HepG2 (cell line): ENCODE measurements around the gene SHC1. TPM values are rescaled to one million over a fixed set of nuclear protein-coding genes. Genes with fewer than 3 reads are reported as not detected.
A peak's percentile ranks its signal among the peaks of the same experiment; 100 is the strongest.

Experiments
- AFF4 ChIP-seq: sonication (generic); formaldehyde crosslinking; IDR thresholded peaks from 2 replicates; pipeline ENCODE4 v1.4.0; 2020; ENCODE audit warnings: missing genetic modification reagents
- AKAP8 ChIP-seq: sonication (generic); formaldehyde crosslinking; IDR thresholded peaks from 2 replicates; pipeline ENCODE4 v1.5.1; 2020; ENCODE audit warnings: mild to moderate bottlenecking, missing genetic modification reagents
- ARNTL ChIP-seq: sonication (generic); formaldehyde crosslinking; IDR thresholded peaks from 2 replicates; pipeline ENCODE4 v1.4.0; 2020; ENCODE audit warnings: mild to moderate bottlenecking, missing genetic modification reagents
- FIP1L1 ChIP-seq: fragments of 200-400 bp; formaldehyde crosslinking; IDR thresholded peaks from 2 replicates; pipeline ENCODE4 v1.6.1; 2018; ENCODE audit warnings: low read depth, mild to moderate bottlenecking, low read length, moderate library complexity, borderline replicate concordance; ENCODE audit not compliant: insufficient read depth
- IKZF5 ChIP-seq: IDR thresholded peaks from 2 replicates; pipeline ENCODE4 v1.6.1; 2018; ENCODE audit warnings: missing genetic modification reagents, mild to moderate bottlenecking, missing compliant biosample characterization
- KLF13 ChIP-seq: sonication (generic); formaldehyde crosslinking; IDR thresholded peaks from 2 replicates; pipeline ENCODE4 v1.4.0; 2020; ENCODE audit warnings: mild to moderate bottlenecking, missing genetic modification reagents
- NCOA2 ChIP-seq: sonication (generic); formaldehyde crosslinking; IDR thresholded peaks from 2 replicates; pipeline ENCODE4 v1.8.0; 2022; ENCODE audit warnings: inconsistent platforms
- NFYC ChIP-seq: IDR thresholded peaks from 2 replicates; pipeline ENCODE4 v1.6.1; 2016; ENCODE audit warnings: missing genetic modification reagents, missing compliant biosample characterization
- NR2F6 ChIP-seq, 2 experiments: IDR thresholded peaks; 2 replicates each; pipeline ENCODE4 v1.6.1; 2016; ENCODE audit warnings: antibody characterized with exemption in 1 of 2, mild to moderate bottlenecking in 1 of 2
- RFX3 ChIP-seq: IDR thresholded peaks from 2 replicates; pipeline ENCODE4 v1.6.1; 2016; ENCODE audit warnings: missing biosample characterization, missing genetic modification reagents
- TBP ChIP-seq: sonication (generic); formaldehyde crosslinking; IDR thresholded peaks from 2 replicates; pipeline ENCODE4 v1.5.0; 2020; ENCODE audit warnings: missing genetic modification reagents
- ZBTB37 ChIP-seq: sonication (generic); formaldehyde crosslinking; IDR thresholded peaks from 2 replicates; pipeline ENCODE4 v1.4.0; 2020; ENCODE audit warnings: mild to moderate bottlenecking, missing genetic modification reagents
- ZBTB43 ChIP-seq: sonication (generic); formaldehyde crosslinking; conservative IDR thresholded peaks from 2 replicates; pipeline ENCODE4 v1.4.0; 2020; ENCODE audit warnings: missing genetic modification reagents
- ZFY ChIP-seq: sonication (generic); formaldehyde crosslinking; IDR thresholded peaks from 2 replicates; pipeline ENCODE4 v1.4.0; 2020; ENCODE audit warnings: missing genetic modification reagents
- ZMAT5 ChIP-seq: sonication (generic); formaldehyde crosslinking; IDR thresholded peaks from 2 replicates; pipeline ENCODE4 v1.5.0; 2020; ENCODE audit warnings: mild to moderate bottlenecking, low read depth, missing genetic modification reagents, borderline replicate concordance
- ZNF547 ChIP-seq: sonication (generic); formaldehyde crosslinking; IDR thresholded peaks from 2 replicates; pipeline ENCODE4 v1.5.1; 2020; ENCODE audit warnings: mild to moderate bottlenecking, missing genetic modification reagents
- ZNF567 ChIP-seq: sonication (generic); formaldehyde crosslinking; IDR thresholded peaks from 2 replicates; pipeline ENCODE4 v1.8.1; 2023; ENCODE audit warnings: mild to moderate bottlenecking, missing genetic modification reagents, borderline replicate concordance
- ZNF768 ChIP-seq: sonication (generic); formaldehyde crosslinking; IDR thresholded peaks from 2 replicates; pipeline ENCODE4 v1.4.0; 2020; ENCODE audit warnings: missing genetic modification reagents
- ZNF770 ChIP-seq: sonication (generic); formaldehyde crosslinking; IDR thresholded peaks from 2 replicates; pipeline ENCODE4 v1.5.0; 2020; ENCODE audit warnings: mild to moderate bottlenecking, missing genetic modification reagents
- ZSCAN22 ChIP-seq: sonication (generic); formaldehyde crosslinking; IDR thresholded peaks from 2 replicates; pipeline ENCODE4 v1.4.0; 2020; ENCODE audit warnings: mild to moderate bottlenecking, missing genetic modification reagents
- polyA plus RNA-seq, 8 experiments: library from polyadenylated mRNA; depleted of rRNA in 3 of 8; stranded (reverse) in 7 of 8; unstranded in 1 of 8; fragments of >200 nt; fragmentation: Illumina TruSeq in 4 of 8; extraction: Trizol in 4 of 8; gene quantifications; 2 replicates each; pipeline versions ENCODE4 v1.2.1 to v1.2.3, GENCODE V29; 2011 to 2016; ENCODE audit warnings: low read depth in 4 of 8, missing spikeins in 1 of 8, mixed read lengths in 1 of 8; ENCODE audit not compliant: insufficient read depth in 1 of 8
- total RNA-seq, 5 experiments: library from RNA; depleted of rRNA; stranded (reverse); fragments of >200 nt; fragmentation: Illumina TruSeq; extraction: Trizol; gene quantifications; 2 replicates each; pipeline ENCODE4 v1.2.3, GENCODE V29; 2016; ENCODE audit warnings: low read depth in 1 of 5

SHC1 gene
- total and polyA plus RNA-seq, 2 of the 13 experiments (the other 11 are each of a cell fraction or from before 2014, with no cell fraction given), result 52.0 to 137 TPM

- TF ChIP-seq ZNF770 (CRISPR knock-in tag) (no peak), RFX3 (no peak), ZMAT5 (CRISPR knock-in tag) (no peak), NR2F6 (IDR thresholded peaks at IDR 0.05) (no peak), NR2F6 (CRISPR knock-in tag; IDR thresholded peaks at IDR 0.05) (no peak), ARNTL (no peak), ZNF547 (no peak), ZNF768 (CRISPR knock-in tag) (no peak), ZBTB37 (no peak), NFYC (peak; percentile 100), ZFY (CRISPR knock-in tag) (peak; percentile 57), AFF4 (CRISPR knock-in tag) (no peak), IKZF5 (CRISPR knock-in tag) (peak; percentile 42; the same call in 1 of the 2 replicates), TBP (no peak), ZBTB43 (peak; percentile 56; the same call in 1 of the 2 replicates), AKAP8 (no peak), FIP1L1 (no peak), ZSCAN22 (CRISPR knock-in tag) (no peak), KLF13 (no peak), ZNF567 (no peak), NCOA2 (CRISPR knock-in tag) (no peak)
Observed at GRCh38 chr1:154982897-154983648, 12.5 kb upstream of the SHC1 start, which contains the start of gene FLAD1 (continued).
